ENCODE measurements around the gene GTF2H2. TPM values are rescaled to one million over a fixed set of nuclear protein-coding genes. Genes with fewer than 3 reads are reported as not detected.
"Not testable (repeated sequence)": the region's sequence is repeated elsewhere in the genome, so short reads cannot be mapped to it uniquely, and the experiment has no call there.

Gene GTF2H2
- total and polyA plus RNA-seq, 9 of the 15 experiments (the other 6 are each of a cell fraction or from before 2014, with no cell fraction given): 46.9 to 171 (median 91.9) TPM

DNA sequence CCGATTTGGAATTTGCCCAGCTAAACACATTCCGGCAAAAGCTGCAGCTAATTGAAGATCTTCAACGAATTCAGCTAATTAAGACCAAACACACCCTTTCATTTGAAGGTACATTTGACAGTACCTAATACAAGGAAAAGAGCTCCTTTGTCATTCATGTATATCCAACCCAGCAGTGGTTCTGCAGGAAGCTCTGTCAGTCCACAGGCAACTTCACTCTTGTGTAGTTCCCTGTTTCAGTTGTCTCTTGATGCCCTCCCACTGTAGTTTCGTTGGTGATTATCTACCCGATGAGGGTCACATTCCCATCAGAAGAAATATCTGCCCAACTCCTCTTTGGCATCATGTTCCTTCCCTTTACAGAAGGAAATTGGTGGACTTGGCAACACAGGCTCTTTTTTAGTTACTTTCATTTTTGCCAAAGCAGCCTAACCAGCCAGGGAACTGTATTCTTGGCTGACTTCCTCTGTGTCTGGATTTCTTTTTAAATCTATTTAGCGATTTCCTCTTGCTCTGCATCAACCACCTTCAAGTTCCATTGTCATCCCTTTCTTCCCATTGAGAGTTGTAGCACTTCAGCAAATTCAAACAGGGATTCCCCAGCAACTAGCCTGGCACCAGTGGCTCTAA is 49.0 kb downstream of the GTF2H2 start:
- H3K9me3 ChIP-seq (replicated peaks; ENCODE audit: control insufficient read depth, insufficient read depth, low read depth, low read length); CTCF ChIA-PET (ENCODE audit: low intra/inter-chr PET ratio); H4K20me1 ChIP-seq (replicated peaks; ENCODE audit: control insufficient read depth, insufficient read depth, low read length); H3K79me2 ChIP-seq (ENCODE audit: control insufficient read depth, insufficient read depth, low read length); H3K36me3 ChIP-seq (ENCODE audit: control insufficient read depth, insufficient read depth, low read length); H3K27ac ChIP-seq (ENCODE audit: extremely low read depth, low read depth, low read length); ATAC-seq; intact Hi-C loops (cut with micrococcal nuclease); POLR2A ChIA-PET; FAIRE-seq; H3K4me2 ChIP-seq (ENCODE audit: insufficient read depth, low read length); H3K9ac ChIP-seq (ENCODE audit: insufficient read depth in 1 of 2, low read depth in 2 of 2, low read length in 2 of 2); H3K4me3 ChIP-seq; BruUV-seq (replicated peaks); H3K4me1 ChIP-seq (replicated peaks in 1 of 2; ENCODE audit: control insufficient read depth in 2 of 2, insufficient read depth in 2 of 2, low read length in 2 of 2); DNase-seq (ENCODE audit: extremely low read depth in 1 of 4, low spot score in 3 of 4); H2AFZ ChIP-seq (ENCODE audit: low read depth, low read length); H3K27me3 ChIP-seq (ENCODE audit: control insufficient read depth in 2 of 2, insufficient read depth in 2 of 2, low read length in 2 of 2); H3K9me1 ChIP-seq (ENCODE audit: control insufficient read depth, insufficient read depth, low read length): not testable (repeated sequence)
- in situ Hi-C loops (cut with MboI): loop anchor here (10.0 to 25.0 kb wide), 5 partner anchors 96 to 1114 kb away; no protein-coding TSS in a partner anchor
- no CpG with 5 or more reads among the region's 6 CpGs for WGBS (ENCODE audit: insufficient coverage, low coverage, missing lambda C conversion rate)

DNA sequence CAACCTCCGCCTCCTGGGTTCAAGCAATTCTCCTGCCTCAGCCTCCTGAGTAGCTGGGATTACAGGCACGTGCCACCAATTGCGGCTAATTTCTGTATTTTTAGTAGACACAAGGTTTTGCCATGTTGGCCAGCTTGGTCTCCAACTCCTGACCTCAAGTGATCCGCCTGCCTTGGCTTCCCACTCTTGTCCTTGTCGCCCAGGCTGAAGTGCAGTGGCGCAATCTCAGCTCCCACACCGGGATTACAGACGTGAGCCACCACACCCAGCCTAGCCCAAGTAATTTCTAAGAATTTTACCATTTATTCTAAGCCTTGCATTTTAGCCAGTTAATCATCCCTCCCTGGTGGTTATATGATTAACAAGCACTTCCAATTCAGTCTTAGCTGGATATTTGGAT is 53.3 kb downstream of the GTF2H2 start:
- intact Hi-C loops (cut with micrococcal nuclease): no loop called here
- no TSS peak for BruUV-seq (replicated peaks)
- TF ChIP-seq CEBPB (tag; IDR thresholded peaks at IDR 0.05) (peak; percentile 37; the same call in 1 of the 2 replicates), SMC3 (conservative IDR thresholded peaks at IDR 0.05; ENCODE audit: insufficient read depth, low read depth, low read length) (no peak)
- no peak for FAIRE-seq
- no peak overlapping the region for H3K27ac ChIP-seq (ENCODE audit: extremely low read depth, low read depth, low read length)
- no peak overlapping the region for H3K4me3 ChIP-seq
- WGBS (ENCODE audit: insufficient coverage, low coverage, missing lambda C conversion rate): 12% methylated on average over 7 of the region's 8 CpGs
- peaks cover 23 to 30% of the 10 kb centered on the region in 2 experiments for H3K27me3 ChIP-seq (ENCODE audit: control insufficient read depth in 2 of 2, insufficient read depth in 2 of 2, low read length in 2 of 2)
- peak in 1 of 4 experiments; percentile 1 for DNase-seq (ENCODE audit: extremely low read depth in 1 of 4, low spot score in 3 of 4)
- ChIA-PET CTCF (ENCODE audit: low intra/inter-chr PET ratio) (no interaction called here), POLR2A (no interaction called here)
- no peak overlapping the region for H2AFZ ChIP-seq (ENCODE audit: low read depth, low read length)
- no peaks in the 10 kb centered on the region for H3K36me3 ChIP-seq (ENCODE audit: control insufficient read depth, insufficient read depth, low read length)
- H4K20me1 ChIP-seq (replicated peaks; ENCODE audit: control insufficient read depth, insufficient read depth, low read length): no peaks in the 10 kb centered on the region
- H3K9me1 ChIP-seq (ENCODE audit: control insufficient read depth, insufficient read depth, low read length): no peaks in the 10 kb centered on the region
- H3K9ac ChIP-seq (ENCODE audit: insufficient read depth in 1 of 2, low read depth in 2 of 2, low read length in 2 of 2): no peak overlapping the region
- no peaks in the 10 kb centered on the region for H3K9me3 ChIP-seq (replicated peaks; ENCODE audit: control insufficient read depth, insufficient read depth, low read depth, low read length)
- no peaks in the 10 kb centered on the region; a peak in 1 of 5 replicates for H3K4me1 ChIP-seq (replicated peaks in 1 of 2; ENCODE audit: control insufficient read depth in 2 of 2, insufficient read depth in 2 of 2, low read length in 2 of 2)
- no peak overlapping the region for H3K4me2 ChIP-seq (ENCODE audit: insufficient read depth, low read length)
- in situ Hi-C loops (cut with MboI): loop anchor here (5.0 to 25.0 kb wide), 7 partner anchors 101 to 1407 kb away; no protein-coding TSS in a partner anchor
- no peak for ATAC-seq
- H3K79me2 ChIP-seq (ENCODE audit: control insufficient read depth, insufficient read depth, low read length): no peaks in the 10 kb centered on the region
